CD4-positive, alpha-beta T cell (primary cell): Measurements from ENCODE around the gene NCAPG2. TPM values are rescaled to one million over a fixed set of nuclear protein-coding genes. Genes with fewer than 3 reads are reported as not detected.

Source experiments
- ATAC-seq: fragments of 200-7000 bp; cut with Tn5 transposase; one replicate; pipeline ENCODE4 v1.10.0; 2022; ENCODE audit warnings: mild to moderate bottlenecking; ENCODE audit not compliant: poor library complexity
- CTCF ChIA-PET: fragments of 350-600 bp; sonication (Branson Sonifier 250); formaldehyde crosslinking; loops from one replicate; lab custom pipeline; 2021; ENCODE audit warnings: antibody characterized with exemption, inconsistent platforms; lab: Charles Lee
- POLR2A ChIA-PET: fragments of 350-600 bp; sonication (Branson Sonifier 250); formaldehyde crosslinking; loops from one replicate; lab custom pipeline; 2021; ENCODE audit warnings: antibody characterized with exemption, inconsistent platforms; lab: Charles Lee
- DNase-seq, 14 experiments: peaks; one replicate each; pipeline ENCODE4 v3.0.0-alpha.2; 2013 to 2020; ENCODE audit warnings: mixed read lengths in 2 of 14
- H3K27ac ChIP-seq, 2 donors: one replicate each; pipeline versions ENCODE4 v1.5.1 to v1.7.0; 2013; ENCODE audit warnings: low read length in 2 of 2, low read depth in 1 of 2, mild to moderate bottlenecking in 1 of 2
- H3K27me3 ChIP-seq, 2 experiments: 1 replicate in 1 of 2; 2 replicates in 1 of 2; pipeline versions ENCODE4 v1.6.1 to v1.7.0; 2013; ENCODE audit warnings: low read length in 2 of 2, control low read depth in 1 of 2, mild to moderate bottlenecking in 1 of 2, moderate library complexity in 1 of 2; ENCODE audit not compliant: insufficient read depth in 2 of 2, control insufficient read depth in 1 of 2
- H3K36me3 ChIP-seq: one replicate; pipeline ENCODE4 v1.6.1; 2013; ENCODE audit warnings: low read length, control low read depth; ENCODE audit not compliant: insufficient read depth
- H3K4me1 ChIP-seq: one replicate; pipeline ENCODE4 v1.6.1; 2013; ENCODE audit warnings: low read length, control low read depth; ENCODE audit not compliant: insufficient read depth
- H3K4me3 ChIP-seq: one replicate; pipeline ENCODE4 v1.5.1; 2013; ENCODE audit warnings: mild to moderate bottlenecking, low read length, moderate library complexity
- H3K9me3 ChIP-seq, 2 experiments: 1 replicate in 1 of 2; 2 replicates in 1 of 2; pipeline versions ENCODE4 v1.6.1 to v1.7.0; 2013; ENCODE audit warnings: low read length in 2 of 2, mild to moderate bottlenecking in 2 of 2, control low read depth in 1 of 2, moderate library complexity in 1 of 2; ENCODE audit not compliant: control insufficient read depth in 1 of 2, insufficient read depth in 1 of 2
- H3K27ac Mint-ChIP-seq: one replicate; pipeline ENCODE4 v1.8.0; 2020; ENCODE audit warnings: mixed read lengths
- H3K27me3 Mint-ChIP-seq: one replicate; pipeline ENCODE4 v1.8.0; 2021; ENCODE audit warnings: mixed read lengths
- H3K36me3 Mint-ChIP-seq: one replicate; pipeline ENCODE4 v1.8.0; 2021; ENCODE audit warnings: low read depth, mixed read lengths
- H3K4me1 Mint-ChIP-seq: one replicate; pipeline ENCODE4 v1.8.0; 2021; ENCODE audit warnings: low read depth, mixed read lengths
- H3K4me3 Mint-ChIP-seq: one replicate; pipeline ENCODE4 v1.8.0; 2020; ENCODE audit warnings: mild to moderate bottlenecking, mixed read lengths
- H3K9me3 Mint-ChIP-seq: one replicate; pipeline ENCODE4 v1.8.0; 2020; ENCODE audit warnings: mixed read lengths
- CTCF ChIP-seq: fragments of 200-600 bp; IDR thresholded peaks from one replicate; pipeline ENCODE4 v1.8.0; 2022; ENCODE audit warnings: antibody characterized with exemption, mild to moderate bottlenecking
- intact Hi-C, 2 experiments: fragments of 100-400 bp; cut with DNase I in 1 of 2; cut with micrococcal nuclease in 1 of 2; formaldehyde crosslinking; loops; one replicate each; pipeline versions ENCODE4 v1.15.1 to v1.9.0; 2023 to 2025; cut with DNase I, micrococcal nuclease
- total RNA-seq, 174 experiments: library from RNA in 2 of 174; stranded (reverse) in 2 of 174; gene quantifications; one replicate each; pipeline ENCODE4 v1.2.3 and lab custom pipeline; 2021 to 2026

Gene NCAPG2
- total RNA-seq, 2 experiments from 2014 or later: 9.9 to 11.8 TPM

DNA sequence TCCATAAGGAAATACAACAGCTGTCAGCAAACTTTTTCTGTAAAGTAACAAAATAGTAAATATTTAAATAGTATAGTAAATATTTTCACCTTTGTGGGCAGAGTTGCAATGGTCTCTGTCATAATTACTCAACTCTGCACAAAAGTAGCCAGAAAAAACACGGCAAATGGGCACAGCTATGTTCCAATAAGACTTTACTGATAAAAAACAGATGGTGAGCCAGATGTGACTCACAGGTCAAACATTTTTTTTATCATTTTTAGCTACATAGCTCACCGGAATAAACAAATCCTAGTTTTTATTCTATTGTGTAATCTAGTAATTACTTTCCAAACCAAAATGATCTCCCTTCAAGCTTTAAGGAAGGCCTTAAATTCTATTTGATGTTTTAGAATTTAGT, 55.3 kb downstream of the NCAPG2 start:
- peaks cover 3% of the 10 kb centered on the region for H3K4me1 Mint-ChIP-seq
- H3K4me3 ChIP-seq: no peak overlapping the region
- no peaks in the 10 kb centered on the region for H3K27me3 Mint-ChIP-seq
- CTCF ChIA-PET: no interaction called here
- no peak overlapping the region for H3K4me3 Mint-ChIP-seq
- H3K9me3 Mint-ChIP-seq: no peaks in the 10 kb centered on the region
- peaks cover 44% of the 10 kb centered on the region for H3K36me3 Mint-ChIP-seq
- no peak overlapping the region for H3K27ac ChIP-seq
- peaks cover 23% of the 10 kb centered on the region for H3K36me3 ChIP-seq
- TF ChIP-seq CTCF: no peak
- intact Hi-C loops: no loop called here
- H3K9me3 ChIP-seq: peaks cover 0 to 4% of the 10 kb centered on the region in 2 experiments
- H3K27ac Mint-ChIP-seq: no peak overlapping the region
- H3K27me3 ChIP-seq: no peaks in the 10 kb centered on the region
- POLR2A ChIA-PET: no interaction called here
- no peak for DNase-seq
- no peaks in the 10 kb centered on the region for H3K4me1 ChIP-seq
- no peak for ATAC-seq

DNA sequence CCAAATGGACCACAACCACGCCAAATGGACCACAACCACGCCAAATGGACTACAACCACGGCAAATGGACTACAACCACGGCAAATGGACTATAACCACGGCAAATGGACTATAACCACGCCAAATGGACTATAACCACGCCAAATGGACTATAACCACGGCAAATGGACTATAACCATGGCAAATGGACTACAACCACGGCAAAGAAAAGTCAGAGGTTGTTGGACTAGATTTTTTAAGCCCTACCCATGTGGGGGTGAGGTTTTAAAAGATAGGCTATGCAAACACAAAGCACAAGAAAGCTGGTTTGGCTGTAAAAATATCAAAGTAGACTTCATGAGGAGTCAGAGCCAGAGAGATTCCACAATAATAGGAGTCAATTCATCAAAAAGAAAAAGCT, 55.8 kb downstream of the NCAPG2 start:
- no peak for DNase-seq
- Mint-ChIP-seq H3K27me3 (no peaks in the 10 kb centered on the region), H3K9me3 (no peaks in the 10 kb centered on the region), H3K4me1 (peaks cover 3% of the 10 kb centered on the region), H3K4me3 (no peak overlapping the region), H3K27ac (no peak overlapping the region), H3K36me3 (peaks cover 43% of the 10 kb centered on the region)
- Histone ChIP-seq H3K9me3 (peaks cover 0 to 4% of the 10 kb centered on the region in 2 experiments), H3K4me1 (no peaks in the 10 kb centered on the region), H3K4me3 (no peak overlapping the region), H3K27ac (no peak overlapping the region), H3K27me3 (no peaks in the 10 kb centered on the region), H3K36me3 (peaks cover 21% of the 10 kb centered on the region)
- intact Hi-C loops: no loop called here
- ChIA-PET CTCF (no interaction called here), POLR2A (no interaction called here)
- TF ChIP-seq CTCF: no peak
- no peak for ATAC-seq

DNA sequence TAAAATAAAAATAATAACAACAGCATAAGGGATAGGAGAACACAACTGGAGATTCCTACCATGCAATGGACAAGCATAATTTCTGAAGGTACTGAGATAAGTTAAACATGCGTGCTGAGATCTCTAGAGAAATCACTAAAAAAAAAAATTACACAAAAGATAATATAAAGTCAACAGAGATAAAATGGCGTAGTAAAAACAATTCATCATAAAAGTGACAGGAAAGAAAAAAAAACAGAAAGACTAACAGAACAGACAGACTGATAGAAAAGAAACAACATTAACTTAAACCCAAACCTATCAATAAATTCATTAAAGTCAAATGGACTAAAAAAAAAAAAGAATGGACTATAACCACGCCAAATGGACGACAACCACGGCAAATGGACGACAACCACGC, 56.4 kb downstream of the NCAPG2 start:
- Mint-ChIP-seq H3K27ac (no peak overlapping the region), H3K4me1 (peaks cover 3% of the 10 kb centered on the region), H3K36me3 (peaks cover 43% of the 10 kb centered on the region), H3K4me3 (no peak overlapping the region), H3K9me3 (no peaks in the 10 kb centered on the region), H3K27me3 (no peaks in the 10 kb centered on the region)
- ATAC-seq: no peak
- ChIA-PET POLR2A (no interaction called here), CTCF (no interaction called here)
- no peak overlapping the region for H3K4me3 ChIP-seq
- H3K27ac ChIP-seq: no peak overlapping the region
- H3K27me3 ChIP-seq: no peaks in the 10 kb centered on the region
- DNase-seq: no peak
- TF ChIP-seq CTCF: no peak
- intact Hi-C loops: no loop called here
- peaks cover 21% of the 10 kb centered on the region for H3K36me3 ChIP-seq
- peaks cover 0 to 4% of the 10 kb centered on the region in 2 experiments for H3K9me3 ChIP-seq
- no peaks in the 10 kb centered on the region for H3K4me1 ChIP-seq
